HG03571 (cell line): ENCODE data around the gene CEP68.
"Not testable (repeated sequence)": the region's sequence is repeated elsewhere in the genome, so short reads cannot be mapped to it uniquely, and the experiment has no call there.

ENCODE experiments used
- ATAC-seq: cut with Tn5 transposase; IDR thresholded peaks from one replicate; pipeline ENCODE4 v1.9.1; 2021; ENCODE audit not compliant: unreplicated experiment

Gene CEP68

GRCh38 chr2:65125457-65125856 lies 69.2 kb downstream of the CEP68 start:
- not testable (repeated sequence) for ATAC-seq

- no peak for ATAC-seq
These were observed 72.3 kb downstream of the CEP68 start for GRCh38 chr2:65128297-65129190.

- ATAC-seq, result no peak
These were observed 73.1 kb downstream of the CEP68 start for GRCh38 chr2:65129286-65129825.

GRCh38 chr2:65129826-65130663 lies 73.8 kb downstream of the CEP68 start, which contains the start of gene RAB1A:
TSS of gene RAB1A (minus strand) at chr2:65130106. CDS start at chr2:65129915, 191 bp downstream.
- peak; percentile 97 for ATAC-seq

- ATAC-seq, result peak; percentile 27
These were observed 74.5 kb downstream of the CEP68 start for GRCh38 chr2:65130664-65131175.

GRCh38 chr2:65132930-65133329 lies 76.7 kb downstream of the CEP68 start:
- ATAC-seq, result not testable (repeated sequence)

- no peak for ATAC-seq
These were observed 77.4 kb downstream of the CEP68 start for GRCh38 chr2:65133626-65134025.

- no peak for ATAC-seq
These were observed 77.9 kb downstream of the CEP68 start for GRCh38 chr2:65134158-65134557.

- ATAC-seq, result no peak
These were observed 80.0 kb downstream of the CEP68 start for GRCh38 chr2:65136253-65136652.
